Measurements from ENCODE around the gene ZNF81.
A peak's percentile ranks its signal among the peaks of the same experiment; 100 is the strongest.
"Not testable (repeated sequence)": the region's sequence is repeated elsewhere in the genome, so short reads cannot be mapped to it uniquely, and the experiment has no call there.

The ZNF81 gene

GRCh38 chrX:47836164-47837072 is at the start of gene ZNF81:
TSS of gene ZNF81 (plus strand) at chrX:47836902. CDS start at chrX:47846268, 9,366 bp downstream.
- peak; percentile 74 for DNase-seq (ENCODE audit: low spot score)
- TF ChIP-seq CTCF (IDR thresholded peaks at IDR 0.05; ENCODE audit: extremely low read depth, missing control alignments), result no peak

GRCh38 chrX:47796433-47796906 is 40.2 kb upstream of the ZNF81 start:
- DNase-seq (ENCODE audit: low spot score), result no peak
- TF ChIP-seq CTCF (IDR thresholded peaks at IDR 0.05; ENCODE audit: extremely low read depth, missing control alignments), result no peak

- no peak for TF ChIP-seq CTCF (IDR thresholded peaks at IDR 0.05; ENCODE audit: extremely low read depth, missing control alignments)
- no peak for DNase-seq (ENCODE audit: low spot score)
Measured at GRCh38 chrX:47797084-47797483, 39.6 kb upstream of the ZNF81 start.

GRCh38 chrX:47798861-47799260 is 37.8 kb upstream of the ZNF81 start:
- DNase-seq (ENCODE audit: low spot score), result no peak
- TF ChIP-seq CTCF (IDR thresholded peaks at IDR 0.05; ENCODE audit: extremely low read depth, missing control alignments), result no peak

- no peak for DNase-seq (ENCODE audit: low spot score)
- no peak for TF ChIP-seq CTCF (IDR thresholded peaks at IDR 0.05; ENCODE audit: extremely low read depth, missing control alignments)
Measured at GRCh38 chrX:47802589-47802988, 34.1 kb upstream of the ZNF81 start.

- DNase-seq (ENCODE audit: low spot score), result not testable (repeated sequence)
Measured at GRCh38 chrX:47803103-47803502, 33.6 kb upstream of the ZNF81 start.

GRCh38 chrX:47804315-47804714 is 32.4 kb upstream of the ZNF81 start:
- no peak for TF ChIP-seq CTCF (IDR thresholded peaks at IDR 0.05; ENCODE audit: extremely low read depth, missing control alignments)

GRCh38 chrX:47805844-47806243 is 30.9 kb upstream of the ZNF81 start:
- not testable (repeated sequence) for DNase-seq (ENCODE audit: low spot score)

More at GRCh38 chrX:47804315-47804714, 32.4 kb upstream of the ZNF81 start:
- DNase-seq (ENCODE audit: low spot score), result no peak

GRCh38 chrX:47806415-47807271 is 30.1 kb upstream of the ZNF81 start:
- not testable (repeated sequence) for DNase-seq (ENCODE audit: low spot score)

GRCh38 chrX:47807272-47807538 is 29.5 kb upstream of the ZNF81 start:
- DNase-seq (ENCODE audit: low spot score), result not testable (repeated sequence)

Measured in GM20000 (cell line).